ENCODE results near the gene PEX7. TPM values are rescaled to one million over a fixed set of nuclear protein-coding genes. Genes with fewer than 3 reads are reported as not detected.
"Not testable (repeated sequence)": the region's sequence is repeated elsewhere in the genome, so short reads cannot be mapped to it uniquely, and the experiment has no call there.

PEX7 gene
- total RNA-seq, 1 experiment from 2014 or later = 3.9 TPM

DNA sequence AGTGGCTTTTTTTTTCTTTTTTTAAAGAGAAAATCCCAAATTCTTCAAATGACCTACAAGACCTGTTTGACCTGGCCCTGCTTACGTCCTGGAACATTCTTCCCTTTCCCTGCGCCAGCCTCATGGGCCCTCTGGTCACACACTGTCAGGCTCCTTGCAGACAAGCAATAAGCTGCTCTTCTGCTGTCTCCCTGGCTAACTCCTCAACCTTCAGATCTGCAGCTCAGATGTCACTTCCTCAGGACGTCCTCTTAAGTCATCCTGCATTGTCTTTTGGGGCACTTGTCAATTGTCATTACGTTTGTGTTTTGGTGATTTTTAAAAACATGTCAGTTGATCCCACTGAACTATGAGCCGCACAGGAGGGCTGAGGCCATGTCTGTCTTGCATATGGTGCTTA, 70.8 kb downstream of the PEX7 start:
- Mint-ChIP-seq H3K27me3 (ENCODE audit: unreplicated experiment) (no peaks in the 10 kb centered on the region), H3K4me1 (ENCODE audit: low read depth, unreplicated experiment) (no peaks in the 10 kb centered on the region), H3K27ac (ENCODE audit: unreplicated experiment) (no peak overlapping the region), H3K4me3 (ENCODE audit: low read depth, unreplicated experiment) (no peak overlapping the region), H3K36me3 (ENCODE audit: insufficient read depth, unreplicated experiment) (no peaks in the 10 kb centered on the region), H3K9me3 (ENCODE audit: low read depth, unreplicated experiment) (no peaks in the 10 kb centered on the region)
- intact Hi-C loops (cut with micrococcal nuclease; ENCODE audit: unreplicated experiment) = no loop called here
- BruUV-seq (replicated peaks) = no TSS peak
- CTCF ChIA-PET = no interaction called here
- no peak for DNase-seq
- TF ChIP-seq, protein P1, sequence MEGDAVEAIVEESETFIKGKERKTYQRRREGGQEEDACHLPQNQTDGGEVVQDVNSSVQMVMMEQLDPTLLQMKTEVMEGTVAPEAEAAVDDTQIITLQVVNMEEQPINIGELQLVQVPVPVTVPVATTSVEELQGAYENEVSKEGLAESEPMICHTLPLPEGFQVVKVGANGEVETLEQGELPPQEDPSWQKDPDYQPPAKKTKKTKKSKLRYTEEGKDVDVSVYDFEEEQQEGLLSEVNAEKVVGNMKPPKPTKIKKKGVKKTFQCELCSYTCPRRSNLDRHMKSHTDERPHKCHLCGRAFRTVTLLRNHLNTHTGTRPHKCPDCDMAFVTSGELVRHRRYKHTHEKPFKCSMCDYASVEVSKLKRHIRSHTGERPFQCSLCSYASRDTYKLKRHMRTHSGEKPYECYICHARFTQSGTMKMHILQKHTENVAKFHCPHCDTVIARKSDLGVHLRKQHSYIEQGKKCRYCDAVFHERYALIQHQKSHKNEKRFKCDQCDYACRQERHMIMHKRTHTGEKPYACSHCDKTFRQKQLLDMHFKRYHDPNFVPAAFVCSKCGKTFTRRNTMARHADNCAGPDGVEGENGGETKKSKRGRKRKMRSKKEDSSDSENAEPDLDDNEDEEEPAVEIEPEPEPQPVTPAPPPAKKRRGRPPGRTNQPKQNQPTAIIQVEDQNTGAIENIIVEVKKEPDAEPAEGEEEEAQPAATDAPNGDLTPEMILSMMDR (IDR thresholded peaks at IDR 0.05; ENCODE audit: unreplicated experiment) = no peak

DNA sequence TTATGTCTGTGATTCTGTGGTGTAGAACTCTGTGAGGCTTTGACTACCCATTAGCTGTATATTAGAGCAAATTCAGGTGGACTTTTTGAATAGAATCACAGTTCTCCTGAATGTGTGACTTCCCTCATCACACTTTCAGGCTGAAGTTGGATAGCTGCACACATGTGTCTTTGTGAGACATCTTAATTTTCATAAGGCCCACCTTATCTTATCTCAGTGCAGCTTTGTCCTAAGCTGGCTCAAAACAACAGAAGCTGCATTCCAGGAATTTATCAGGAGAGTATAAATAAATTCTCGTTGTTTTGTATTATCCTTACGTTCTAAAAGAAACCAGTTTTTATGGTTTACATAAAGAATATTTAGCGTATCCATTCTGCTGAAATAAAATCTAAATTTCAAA, 73.5 kb downstream of the PEX7 start:
- no peak overlapping the region for H3K4me3 Mint-ChIP-seq (ENCODE audit: low read depth, unreplicated experiment)
- BruUV-seq (replicated peaks) = no TSS peak
- intact Hi-C loops (cut with micrococcal nuclease; ENCODE audit: unreplicated experiment) = no loop called here
- no peaks in the 10 kb centered on the region for H3K36me3 Mint-ChIP-seq (ENCODE audit: insufficient read depth, unreplicated experiment)
- no peak for DNase-seq
- no peaks in the 10 kb centered on the region for H3K27me3 Mint-ChIP-seq (ENCODE audit: unreplicated experiment)
- CTCF ChIA-PET = no interaction called here
- no peaks in the 10 kb centered on the region for H3K9me3 Mint-ChIP-seq (ENCODE audit: low read depth, unreplicated experiment)
- TF ChIP-seq, protein P1 (IDR thresholded peaks at IDR 0.05; ENCODE audit: unreplicated experiment) = no peak
- H3K4me1 Mint-ChIP-seq (ENCODE audit: low read depth, unreplicated experiment) = no peaks in the 10 kb centered on the region
- no peak overlapping the region for H3K27ac Mint-ChIP-seq (ENCODE audit: unreplicated experiment)

DNA sequence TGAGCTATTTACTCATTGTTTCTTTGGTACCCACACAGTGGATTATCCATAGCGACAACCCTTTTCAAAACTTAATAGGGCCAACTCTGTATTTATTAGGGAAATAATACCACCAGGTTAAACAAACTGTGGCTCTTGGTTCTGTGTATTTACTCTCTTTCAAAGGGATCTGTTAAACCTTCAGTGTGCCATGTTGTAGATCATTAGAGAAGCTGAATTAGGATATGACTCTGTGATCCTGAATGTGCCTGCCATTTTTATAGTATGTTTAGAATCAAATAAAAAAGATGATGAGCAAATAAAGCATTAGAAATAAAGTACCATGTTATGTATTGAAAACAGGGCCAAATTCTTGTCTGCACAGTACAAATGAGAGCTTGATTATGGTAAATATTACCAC, 74.7 kb downstream of the PEX7 start:
- no peaks in the 10 kb centered on the region for H3K9me3 Mint-ChIP-seq (ENCODE audit: low read depth, unreplicated experiment)
- no peak overlapping the region for H3K27ac Mint-ChIP-seq (ENCODE audit: unreplicated experiment)
- CTCF ChIA-PET = no interaction called here
- TF ChIP-seq, protein P1 (IDR thresholded peaks at IDR 0.05; ENCODE audit: unreplicated experiment) = no peak
- no peak overlapping the region for H3K4me3 Mint-ChIP-seq (ENCODE audit: low read depth, unreplicated experiment)
- no TSS peak for BruUV-seq (replicated peaks)
- no peaks in the 10 kb centered on the region for H3K4me1 Mint-ChIP-seq (ENCODE audit: low read depth, unreplicated experiment)
- intact Hi-C loops (cut with micrococcal nuclease; ENCODE audit: unreplicated experiment) = no loop called here
- DNase-seq = no peak
- H3K27me3 Mint-ChIP-seq (ENCODE audit: unreplicated experiment) = no peaks in the 10 kb centered on the region
- no peaks in the 10 kb centered on the region for H3K36me3 Mint-ChIP-seq (ENCODE audit: insufficient read depth, unreplicated experiment)

DNA sequence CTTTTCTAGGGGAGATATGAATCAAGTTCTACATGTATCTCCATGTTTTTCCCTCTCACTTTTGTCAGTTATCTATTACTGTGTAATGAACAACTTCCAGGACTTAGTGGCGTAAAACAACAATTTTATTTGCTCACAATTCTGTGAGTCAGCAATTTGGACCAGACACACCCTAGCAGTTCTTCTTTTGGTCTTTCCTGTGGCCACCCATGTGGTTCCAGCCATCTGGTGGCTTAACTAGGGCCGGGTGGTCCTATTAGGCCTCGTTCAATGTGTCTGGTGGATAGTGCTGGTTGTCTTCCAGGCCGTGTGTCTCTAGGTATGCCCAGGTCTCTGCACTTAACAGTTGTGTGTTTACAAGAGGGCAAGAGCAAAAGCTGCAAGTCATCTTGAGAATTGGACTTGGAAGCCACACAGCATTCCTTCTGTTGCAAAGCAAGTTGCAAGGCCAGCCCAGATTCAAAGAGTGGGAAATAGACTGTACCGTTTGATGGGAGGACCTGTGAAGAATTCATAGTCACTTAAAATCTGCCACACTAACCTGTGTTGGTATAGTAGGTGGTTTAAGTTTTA, 78.9 kb downstream of the PEX7 start:
- CTCF ChIA-PET = no interaction called here

DNA sequence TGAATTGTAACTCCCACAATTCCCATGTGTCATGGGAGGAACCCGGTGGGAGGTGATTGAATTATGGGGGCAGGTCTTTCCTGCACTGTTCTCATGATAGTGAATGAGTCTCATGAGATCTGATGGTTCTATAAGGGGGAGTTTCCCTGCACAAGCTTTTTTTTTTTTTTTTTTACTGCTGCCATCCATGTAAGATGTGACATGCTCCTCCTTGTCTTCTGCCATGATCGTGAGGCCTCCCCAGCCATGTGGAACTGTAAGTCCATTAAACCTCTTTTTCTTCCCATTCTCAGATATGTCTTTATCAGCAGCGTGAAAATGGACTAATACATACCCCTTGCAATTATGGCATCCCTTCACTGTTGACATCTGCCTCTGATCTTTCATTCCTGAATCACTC, 82.1 kb downstream of the PEX7 start:
- H3K4me1 Mint-ChIP-seq (ENCODE audit: low read depth, unreplicated experiment); BruUV-seq (replicated peaks); H3K9me3 Mint-ChIP-seq (ENCODE audit: low read depth, unreplicated experiment); DNase-seq; H3K27me3 Mint-ChIP-seq (ENCODE audit: unreplicated experiment); CTCF ChIA-PET; H3K36me3 Mint-ChIP-seq (ENCODE audit: insufficient read depth, unreplicated experiment); intact Hi-C loops (cut with micrococcal nuclease; ENCODE audit: unreplicated experiment); H3K4me3 Mint-ChIP-seq (ENCODE audit: low read depth, unreplicated experiment); H3K27ac Mint-ChIP-seq (ENCODE audit: unreplicated experiment): not testable (repeated sequence)

More for the DNA sequence above, 78.9 kb downstream of the PEX7 start:
- no peak for DNase-seq
- TF ChIP-seq, protein P1 (IDR thresholded peaks at IDR 0.05; ENCODE audit: unreplicated experiment) = no peak
- H3K4me3 Mint-ChIP-seq (ENCODE audit: low read depth, unreplicated experiment) = no peak overlapping the region
- intact Hi-C loops (cut with micrococcal nuclease; ENCODE audit: unreplicated experiment) = no loop called here
- H3K4me1 Mint-ChIP-seq (ENCODE audit: low read depth, unreplicated experiment) = no peaks in the 10 kb centered on the region
- H3K9me3 Mint-ChIP-seq (ENCODE audit: low read depth, unreplicated experiment) = no peaks in the 10 kb centered on the region
- no peaks in the 10 kb centered on the region for H3K27me3 Mint-ChIP-seq (ENCODE audit: unreplicated experiment)
- no peaks in the 10 kb centered on the region for H3K36me3 Mint-ChIP-seq (ENCODE audit: insufficient read depth, unreplicated experiment)
- no TSS peak for BruUV-seq (replicated peaks)
- H3K27ac Mint-ChIP-seq (ENCODE audit: unreplicated experiment) = no peak overlapping the region
